OCI-LY7 (cell line): ENCODE measurements around the gene ERCC4. TPM values are rescaled to one million over a fixed set of nuclear protein-coding genes. Genes with fewer than 3 reads are reported as not detected.

Experiments used
- BruUV-seq: library from RNA; stranded (reverse); fragments of 400-500 nt; replicated peaks from 2 replicates; lab custom pipeline; 2021; lab: Mats Ljungman, UMichigan
- CTCF ChIA-PET: fragments of 300-600 bp; sonication (Branson Sonifier 250); formaldehyde crosslinking; loops from one replicate; lab custom pipeline; 2022; ENCODE audit warnings: antibody characterized with exemption; ENCODE audit not compliant: unreplicated experiment; lab: Charles Lee
- POLR2A ChIA-PET: fragments of 300-600 bp; sonication (Branson Sonifier 250); formaldehyde crosslinking; loops from one replicate; lab custom pipeline; 2022; ENCODE audit warnings: antibody characterized with exemption; lab: Charles Lee
- DNase-seq: peaks from one replicate; pipeline ENCODE4 v3.0.0-alpha.2; 2015; ENCODE audit warnings: low spot score
- H2AFZ ChIP-seq: fragments of 200-600 bp; sonication (generic), shearing (Covaris generic); 2 replicates; pipeline ENCODE4 v1.6.1; 2014; ENCODE audit warnings: mild to moderate bottlenecking, antibody characterized with exemption, low read length, moderate library complexity
- H3K27ac ChIP-seq: fragments of 200-600 bp; sonication (generic); 2 replicates; pipeline ENCODE4 v1.5.1; 2014; ENCODE audit warnings: mixed run types, low read depth, mild to moderate bottlenecking, moderate library complexity, low read length, inconsistent platforms; ENCODE audit not compliant: poor library complexity, severe bottlenecking
- H3K36me3 ChIP-seq: fragments of 200-600 bp; sonication (generic); 2 replicates; pipeline ENCODE4 v1.6.1; 2014; ENCODE audit warnings: mild to moderate bottlenecking, antibody characterized with exemption, low read length, moderate library complexity, mixed read lengths; ENCODE audit not compliant: insufficient read depth
- H3K4me1 ChIP-seq: fragments of 200-600 bp; sonication (generic); 2 replicates; pipeline ENCODE4 v1.5.1; 2014; ENCODE audit warnings: mild to moderate bottlenecking, low read length; ENCODE audit not compliant: insufficient read depth, poor library complexity, severe bottlenecking
- H3K4me2 ChIP-seq: fragments of 200-600 bp; sonication (generic); 2 replicates; pipeline ENCODE4 v1.6.1; 2014; ENCODE audit warnings: mild to moderate bottlenecking, low read length
- H3K4me3 ChIP-seq: fragments of 200-600 bp; sonication (generic); 2 replicates; pipeline ENCODE4 v1.5.1; 2014; ENCODE audit warnings: mild to moderate bottlenecking, low read depth, low read length; ENCODE audit not compliant: poor library complexity, severe bottlenecking
- H3K79me2 ChIP-seq: fragments of 200-600 bp; sonication (generic); 2 replicates; pipeline ENCODE4 v1.6.1; 2016; ENCODE audit warnings: low read depth, mild to moderate bottlenecking, low read length, moderate library complexity, mixed read lengths; ENCODE audit not compliant: insufficient read depth
- H3K9me2 ChIP-seq: fragments of 200-600 bp; sonication (generic); 2 replicates; pipeline ENCODE4 v1.6.1; 2016; ENCODE audit warnings: mild to moderate bottlenecking, low read length, mixed read lengths; ENCODE audit not compliant: insufficient read depth
- H3K9me3 ChIP-seq: fragments of 200-600 bp; sonication (generic); 2 replicates; pipeline ENCODE4 v1.6.1; 2014; ENCODE audit warnings: mild to moderate bottlenecking, mixed run types, low read length, mixed read lengths
- H4K20me1 ChIP-seq: fragments of 200-600 bp; sonication (generic); 2 replicates; pipeline ENCODE4 v1.6.1; 2014; ENCODE audit warnings: mild to moderate bottlenecking, antibody characterized with exemption, low read length, moderate library complexity, mixed read lengths; ENCODE audit not compliant: insufficient read depth
- CTCF ChIP-seq: fragments of 200-600 bp; sonication (generic); conservative IDR thresholded peaks from 2 replicates; pipeline ENCODE4 v1.5.1; 2014; ENCODE audit warnings: mild to moderate bottlenecking, antibody characterized with exemption, low read length, moderate library complexity, mixed read lengths
- EZH2phosphoT487 ChIP-seq: fragments of 200-600 bp; sonication (generic); IDR thresholded peaks from 2 replicates; pipeline ENCODE4 v1.6.1; 2018; ENCODE audit warnings: low read depth, borderline replicate concordance, mild to moderate bottlenecking, mixed run types, antibody characterized with exemption, low read length, moderate library complexity, mixed read lengths
- intact Hi-C: fragments of 100-400 bp; cut with micrococcal nuclease; formaldehyde crosslinking; loops from one replicate; pipeline ENCODE4 v1.10.0; 2022; ENCODE audit not compliant: unreplicated experiment
- total RNA-seq, 2 experiments: library from RNA; depleted of rRNA in 1 of 2; stranded (reverse); fragments of >200 nt in 1 of 2; shearing (Covaris generic) in 1 of 2; gene quantifications; 2 replicates each; pipeline ENCODE4 v1.2.3, GENCODE V29; 2014 to 2022

ERCC4 gene
- total RNA-seq, 2 experiments from 2014 or later = 7.3 to 21.6 TPM

- POLR2A ChIA-PET = interaction anchor here (0.6 kb wide), 1 partner anchor 89 kb away, joined by 3 read pairs; no protein-coding TSS in a partner anchor
- DNase-seq = no peak
- Histone ChIP-seq H3K4me1 (no peaks in the 10 kb centered on the region), H3K4me2 (no peak overlapping the region), H3K9me3 (no peaks in the 10 kb centered on the region), H2AFZ (no peak overlapping the region), H3K27ac (no peak overlapping the region), H3K4me3 (no peak overlapping the region), H4K20me1 (no peaks in the 10 kb centered on the region), H3K36me3 (peaks cover 2% of the 10 kb centered on the region; the same call in 1 of the 2 replicates), H3K79me2 (no peaks in the 10 kb centered on the region), H3K9me2 (no peaks in the 10 kb centered on the region)
- CTCF ChIA-PET = no interaction called here
- BruUV-seq = no TSS peak
- TF ChIP-seq EZH2phosphoT487 (no peak), CTCF (no peak)
- intact Hi-C loops = no loop called here
These were observed 33.5 kb downstream of the ERCC4 start for GRCh38 chr16:13953501-13953900.

GRCh38 chr16:13956635-13957196 lies 36.8 kb downstream of the ERCC4 start:
- no TSS peak for BruUV-seq
- H3K79me2 ChIP-seq = no peaks in the 10 kb centered on the region
- TF ChIP-seq CTCF (no peak), EZH2phosphoT487 (no peak)
- no peak overlapping the region for H3K27ac ChIP-seq
- H3K4me2 ChIP-seq = peak overlapping the region; percentile 41; the same call in 1 of the 2 replicates
- H3K4me3 ChIP-seq = no peak overlapping the region
- no peak for DNase-seq
- H3K4me1 ChIP-seq = no peaks in the 10 kb centered on the region
- no peaks in the 10 kb centered on the region for H3K9me2 ChIP-seq
- no peaks in the 10 kb centered on the region for H4K20me1 ChIP-seq
- no peaks in the 10 kb centered on the region for H3K36me3 ChIP-seq
- ChIA-PET POLR2A (interaction anchor here (0.6 kb wide), 1 partner anchor 19 kb away, joined by 3 read pairs; no protein-coding TSS in a partner anchor), CTCF (no interaction called here)
- intact Hi-C loops = no loop called here
- peak overlapping the region; percentile 27; the same call in 1 of the 2 replicates for H2AFZ ChIP-seq
- H3K9me3 ChIP-seq = no peaks in the 10 kb centered on the region
